ES-I3 (cell line): Measurements from ENCODE around the gene EIF2S1.
"Not testable (repeated sequence)": the region's sequence is repeated elsewhere in the genome, so short reads cannot be mapped to it uniquely, and the experiment has no call there.

ENCODE experiments used
- H3K36me3 ChIP-seq: 2 replicates; pipeline ENCODE4 v1.6.1; 2013; ENCODE audit warnings: mild to moderate bottlenecking, low read length, control low read depth, moderate library complexity; ENCODE audit not compliant: insufficient read depth
- H3K4me1 ChIP-seq: 2 replicates; pipeline ENCODE4 v1.6.1; 2013; ENCODE audit warnings: mild to moderate bottlenecking, control low read depth, low read length; ENCODE audit not compliant: insufficient read depth
- H3K9ac ChIP-seq: 2 replicates; pipeline ENCODE4 v1.6.1; 2013; ENCODE audit warnings: low read depth, mild to moderate bottlenecking, low read length, moderate library complexity
- H3K9me3 ChIP-seq: 2 replicates; pipeline ENCODE4 v1.6.1; 2013; ENCODE audit warnings: mild to moderate bottlenecking, low read length, moderate library complexity; ENCODE audit not compliant: control insufficient read depth, insufficient read depth

The EIF2S1 gene

DNA sequence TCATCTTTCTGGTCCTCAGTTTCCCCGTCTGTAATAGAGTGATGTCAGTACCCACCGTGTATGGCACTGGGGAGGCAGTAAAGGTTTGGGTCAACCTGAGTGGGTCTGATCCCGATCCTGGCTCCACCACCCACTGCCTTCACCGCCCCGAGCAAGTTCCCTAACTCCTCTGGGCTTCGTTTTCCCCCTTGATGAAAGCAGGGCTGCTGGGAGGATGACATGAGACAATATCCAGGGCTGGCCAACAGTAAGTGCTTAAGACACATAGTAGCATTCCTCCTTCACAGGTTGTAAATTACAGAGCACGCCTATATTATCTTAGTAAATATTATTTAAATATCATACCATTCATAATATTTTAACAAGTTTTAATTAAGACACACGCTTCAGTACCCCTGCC, 51.2 kb downstream of the EIF2S1 start:
- no peaks in the 10 kb centered on the region for H3K36me3 ChIP-seq
- H3K9ac ChIP-seq = no peak overlapping the region; the same call in 1 of the 2 replicates
- H3K4me1 ChIP-seq = peaks cover 15% of the 10 kb centered on the region; the same call in 1 of the 2 replicates
- H3K9me3 ChIP-seq = no peaks in the 10 kb centered on the region

DNA sequence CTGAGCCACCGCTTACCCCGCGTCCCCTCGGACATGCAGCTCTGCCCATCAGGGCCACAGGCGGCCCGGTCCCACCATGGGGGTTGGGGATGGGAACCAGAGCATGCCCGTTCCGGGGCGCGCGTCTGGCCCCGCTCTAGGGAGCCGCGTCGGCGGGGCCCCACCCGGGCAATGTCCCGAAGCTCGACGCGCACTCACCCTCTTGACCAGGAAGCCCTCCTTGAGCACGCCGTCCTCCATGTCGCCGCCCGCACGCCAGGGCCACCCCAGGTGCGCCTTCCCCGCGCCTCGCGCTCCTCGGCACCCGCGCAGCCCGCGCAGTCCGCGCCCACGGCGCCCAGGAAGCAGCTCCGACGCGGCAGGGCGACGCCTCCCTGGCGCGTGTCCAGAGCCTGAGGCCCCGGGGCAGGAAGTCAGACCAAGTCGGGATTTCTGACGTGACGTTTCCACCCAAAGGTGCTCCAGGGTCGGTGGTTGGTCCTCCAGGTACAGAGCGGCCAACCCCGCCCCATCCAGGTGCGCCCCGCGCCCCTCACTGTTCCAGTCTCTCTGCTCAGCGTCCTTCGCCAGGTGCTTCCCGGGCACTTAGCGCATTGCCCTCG, 51.8 kb downstream of the EIF2S1 start, which contains the start of gene PLEK2:
Gene PLEK2 (minus strand): TSS at position 346 of the 602 bp plus-strand sequence. CDS start 106 bp downstream, at position 240.
- H3K9me3 ChIP-seq = no peaks in the 10 kb centered on the region
- peak within 1 kb of the TSS; percentile 40; the same call in 1 of the 2 replicates for H3K9ac ChIP-seq
- no peaks in the 10 kb centered on the region for H3K36me3 ChIP-seq
- H3K4me1 ChIP-seq = peaks cover 15% of the 10 kb centered on the region; the same call in 1 of the 2 replicates

DNA sequence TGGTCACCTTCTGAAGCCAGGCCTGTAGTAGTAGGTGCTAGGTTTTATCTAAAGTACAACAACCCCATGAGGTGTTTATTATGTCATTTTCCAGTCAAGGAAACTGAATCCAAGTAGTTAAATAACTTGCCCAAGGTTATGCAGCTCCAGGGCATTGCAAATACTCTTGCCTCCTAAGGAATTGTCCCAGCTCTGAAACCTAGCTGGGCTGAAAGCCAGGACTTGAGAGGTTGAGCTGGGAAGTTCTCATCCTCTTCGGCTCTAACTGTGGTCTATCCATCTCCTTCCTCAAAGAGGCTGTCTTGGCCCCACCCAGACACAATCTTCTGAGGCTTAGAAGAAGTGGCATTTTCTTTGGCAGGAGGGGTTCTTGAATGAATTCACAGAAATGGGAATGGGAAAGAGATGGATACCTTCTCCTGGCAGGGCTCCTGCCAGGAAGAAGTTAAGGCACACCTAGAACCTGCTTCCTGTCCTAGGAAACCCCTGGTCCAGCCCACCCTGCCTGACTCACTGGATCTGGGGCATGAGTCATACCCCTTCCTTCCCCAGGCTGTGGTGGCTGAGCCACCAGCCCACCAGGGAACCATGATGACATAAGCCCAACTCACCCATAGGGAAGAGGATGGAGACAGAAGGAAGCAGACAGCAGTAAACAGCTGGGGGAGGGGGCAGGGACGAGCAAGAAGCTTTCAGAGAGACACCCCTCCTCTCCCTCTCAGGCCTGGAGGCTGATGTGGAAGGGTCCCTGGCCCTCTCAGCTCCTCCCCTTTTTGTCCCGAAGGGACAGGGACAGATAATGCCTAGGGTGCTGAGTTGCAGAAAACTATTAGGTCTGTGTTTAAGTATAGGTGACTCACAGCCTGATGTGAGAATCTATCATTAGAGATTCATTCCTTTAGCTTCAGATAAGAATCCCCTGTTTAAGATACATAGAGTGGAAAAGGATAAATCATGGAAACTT, 54.0 kb downstream of the EIF2S1 start:
- Histone ChIP-seq H3K9me3 (no peaks in the 10 kb centered on the region), H3K36me3 (no peaks in the 10 kb centered on the region), H3K9ac (no peak overlapping the region), H3K4me1 (peaks cover 25% of the 10 kb centered on the region; the same call in 1 of the 2 replicates)

DNA sequence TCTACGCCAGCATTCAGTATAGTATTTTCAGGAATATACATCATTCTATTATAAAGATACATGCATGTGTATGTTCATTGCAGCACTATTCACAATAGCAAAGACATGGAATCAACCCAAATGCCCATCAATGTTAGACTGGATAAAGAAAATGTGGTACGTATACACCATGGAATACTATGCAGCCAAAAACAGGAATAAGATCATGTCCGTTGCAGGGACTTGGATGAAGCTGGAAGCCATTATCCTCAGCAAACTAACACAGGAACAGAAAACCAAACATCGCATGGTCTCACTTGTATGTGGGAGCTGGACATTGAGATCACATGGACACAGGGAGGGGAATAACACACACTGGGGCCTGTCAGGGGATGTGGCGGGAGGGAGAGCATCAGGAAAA, 55.5 kb downstream of the EIF2S1 start:
- not testable (repeated sequence) for H3K36me3 ChIP-seq, H3K9ac ChIP-seq, H3K9me3 ChIP-seq
- H3K4me1 ChIP-seq = peaks cover 18% of the 10 kb centered on the region; the same call in 1 of the 2 replicates

DNA sequence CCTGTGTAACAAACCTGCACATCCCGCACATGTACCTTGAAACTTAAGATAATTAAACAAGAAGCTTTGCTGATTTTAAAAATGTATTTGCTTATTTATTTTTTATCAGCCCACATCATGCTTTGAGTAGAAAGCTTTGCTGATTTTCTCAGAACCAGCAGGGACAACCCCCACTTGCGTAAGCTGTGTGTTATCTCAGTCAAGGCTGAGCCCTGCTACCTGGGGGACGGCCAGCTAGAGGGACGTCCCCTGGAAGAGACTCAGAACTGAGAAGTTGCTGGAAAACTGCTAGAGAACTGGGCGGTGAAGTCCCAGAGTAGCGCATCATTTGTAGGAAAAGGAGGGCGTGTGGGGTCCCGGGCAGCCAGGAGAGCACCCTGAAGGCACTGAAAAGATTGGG, 56.0 kb downstream of the EIF2S1 start:
- Histone ChIP-seq H3K9me3 (no peaks in the 10 kb centered on the region), H3K9ac (no peak overlapping the region), H3K36me3 (no peaks in the 10 kb centered on the region), H3K4me1 (peaks cover 18% of the 10 kb centered on the region; the same call in 1 of the 2 replicates)

DNA sequence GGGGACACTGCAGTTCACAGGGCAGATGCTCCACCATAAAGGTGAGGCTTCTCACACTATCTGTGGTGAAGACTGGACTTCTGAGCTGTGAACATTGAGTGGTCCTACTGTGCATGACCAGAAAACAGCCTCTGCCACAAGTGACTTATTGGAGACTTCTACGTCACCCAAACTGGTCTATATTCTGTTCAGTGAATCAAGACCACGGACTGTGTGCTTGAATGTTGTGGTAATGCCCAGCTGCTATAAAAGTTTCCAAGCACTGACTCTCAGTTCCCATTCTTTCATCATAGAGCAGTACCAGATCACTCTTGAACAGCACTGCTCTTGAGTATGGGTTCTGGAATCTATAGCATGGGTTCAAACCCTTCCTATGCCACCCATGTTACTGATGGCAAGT, 56.7 kb downstream of the EIF2S1 start:
- no peaks in the 10 kb centered on the region for H3K9me3 ChIP-seq
- H3K4me1 ChIP-seq = peaks cover 14% of the 10 kb centered on the region; the same call in 1 of the 2 replicates
- no peak overlapping the region for H3K9ac ChIP-seq
- no peaks in the 10 kb centered on the region for H3K36me3 ChIP-seq

DNA sequence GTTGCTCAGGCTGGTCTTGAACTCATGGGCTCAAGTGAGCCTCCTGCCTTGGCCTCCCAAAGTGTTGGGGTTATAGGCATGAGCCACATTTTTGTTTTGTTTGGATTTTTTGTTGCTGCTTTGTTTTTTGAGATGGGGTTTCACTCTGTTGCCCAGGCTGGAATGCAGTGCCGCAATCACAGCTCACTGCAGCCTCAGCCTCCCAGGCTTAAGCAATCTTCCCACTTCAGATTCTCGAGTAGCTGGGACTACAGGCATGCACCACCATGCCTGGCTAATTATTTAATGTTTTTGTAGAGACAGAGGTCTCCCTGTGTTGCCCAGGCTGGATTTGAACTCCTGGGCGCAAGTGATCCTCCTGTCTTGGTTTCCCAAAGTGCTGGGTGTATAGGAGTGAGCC, 57.5 kb downstream of the EIF2S1 start:
- Histone ChIP-seq H3K4me1 (peaks cover 14% of the 10 kb centered on the region; the same call in 1 of the 2 replicates), H3K9ac (no peak overlapping the region), H3K36me3 (no peaks in the 10 kb centered on the region), H3K9me3 (no peaks in the 10 kb centered on the region)

DNA sequence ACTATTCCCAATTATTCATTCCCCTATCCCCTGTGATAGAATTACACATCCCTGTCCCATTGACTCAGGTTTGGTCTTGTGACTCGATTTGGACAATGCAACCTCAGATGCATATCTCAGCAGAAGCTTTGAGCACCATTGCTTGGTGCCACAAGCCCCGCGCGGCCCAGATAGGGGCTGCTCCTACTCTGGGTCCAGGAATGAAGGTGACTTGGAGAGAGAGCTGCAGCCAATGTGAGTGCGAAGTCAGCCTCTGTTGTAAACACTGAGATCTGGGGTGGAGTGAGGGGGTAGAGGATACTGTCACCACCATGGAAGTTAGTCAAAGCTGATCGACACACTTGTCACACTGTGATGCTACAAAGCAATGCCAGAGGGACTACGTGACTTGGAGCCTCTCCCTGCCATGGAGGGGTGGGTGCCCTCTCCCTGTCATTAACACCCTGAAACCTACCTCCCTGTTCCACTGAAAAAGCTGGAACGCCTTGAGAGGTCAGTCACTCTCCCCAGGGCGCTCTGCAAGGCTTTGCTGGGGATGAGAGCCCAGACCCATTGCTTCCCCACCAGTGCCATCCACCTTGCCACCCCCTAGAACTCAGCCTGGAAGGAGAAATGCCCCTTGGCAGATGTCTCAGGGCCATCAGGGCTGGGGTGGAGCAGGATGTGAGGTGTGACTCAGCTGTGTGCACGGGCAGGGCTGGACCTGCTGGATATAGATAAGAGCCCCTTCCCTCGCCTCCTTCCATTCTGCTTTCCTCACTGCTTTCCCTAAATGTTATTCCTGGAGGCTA, 58.5 kb downstream of the EIF2S1 start:
- no peaks in the 10 kb centered on the region for H3K36me3 ChIP-seq
- H3K9ac ChIP-seq = no peak overlapping the region
- peaks cover 14% of the 10 kb centered on the region; the same call in 1 of the 2 replicates for H3K4me1 ChIP-seq
- no peaks in the 10 kb centered on the region for H3K9me3 ChIP-seq

DNA sequence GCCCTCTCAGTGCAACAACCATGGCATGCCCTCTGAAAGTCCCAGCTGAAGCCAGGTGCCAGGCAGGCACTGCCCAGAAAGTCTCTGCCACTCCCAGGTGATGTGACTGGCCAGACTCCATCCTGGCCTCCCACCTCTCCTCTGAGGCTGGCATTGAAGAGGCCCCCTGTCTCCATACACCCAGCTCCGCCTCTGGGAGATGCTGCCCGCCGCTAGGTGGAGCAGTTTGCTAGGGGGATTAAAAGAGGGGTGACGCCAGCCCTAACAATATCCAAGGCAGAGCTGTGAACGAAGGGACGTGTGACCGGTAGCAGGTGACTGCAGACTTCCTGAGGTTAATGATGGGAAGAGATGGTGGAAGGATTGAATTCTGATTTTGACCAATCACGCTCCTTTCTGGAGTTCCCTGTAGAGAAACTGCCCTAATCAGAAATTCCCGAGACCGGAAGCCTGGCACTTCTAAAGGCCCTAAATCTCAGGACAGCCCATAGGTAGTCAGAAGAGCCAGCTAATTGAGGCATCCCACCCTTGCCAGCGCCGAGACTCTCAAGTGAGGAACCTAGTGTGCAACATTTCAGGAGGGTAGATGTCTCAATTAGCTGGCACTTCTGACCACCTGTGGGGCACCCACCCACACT, 60.1 kb downstream of the EIF2S1 start:
- no peak overlapping the region for H3K9ac ChIP-seq

DNA sequence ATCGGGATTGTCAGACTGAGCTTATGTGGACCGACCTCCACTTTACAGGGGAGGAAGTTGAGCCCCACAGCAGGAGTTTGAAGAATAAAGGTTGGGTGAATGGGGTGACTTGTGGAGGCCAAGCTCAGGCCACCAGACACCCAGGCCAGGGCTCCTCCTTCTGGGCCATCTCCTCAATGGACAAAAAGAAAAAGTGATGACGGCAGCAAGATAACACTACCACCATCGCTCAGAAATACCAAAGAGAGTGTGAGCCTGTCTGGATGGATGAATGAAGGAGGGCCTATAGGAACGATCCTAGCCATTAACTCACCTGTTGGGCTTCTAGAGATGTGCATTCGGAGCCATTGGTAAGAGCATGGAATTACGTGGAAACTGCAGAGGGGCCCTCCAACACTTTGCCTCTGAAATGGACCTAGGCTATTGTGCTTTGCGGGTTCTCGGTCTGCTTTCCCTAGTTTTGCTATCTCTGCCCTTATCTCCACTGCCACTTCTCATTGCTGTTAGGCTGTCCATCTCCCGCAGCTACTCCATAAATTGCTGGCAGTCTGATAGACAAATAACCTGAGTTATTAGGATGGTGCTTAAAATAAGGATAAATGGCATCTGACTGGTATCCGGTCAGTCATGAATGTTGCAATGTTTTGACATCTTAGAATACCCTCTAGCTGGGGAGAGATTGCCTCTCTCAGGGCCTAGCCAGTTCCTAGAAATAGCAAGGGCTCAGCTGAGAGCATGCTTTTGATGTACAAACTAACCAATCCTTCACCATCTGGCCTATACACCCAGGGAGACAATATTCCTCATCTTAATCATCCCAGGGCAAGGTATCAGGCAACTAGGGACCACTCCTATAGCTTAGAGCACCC, 61.5 kb downstream of the EIF2S1 start:
- Histone ChIP-seq H3K4me1 (peaks cover 12% of the 10 kb centered on the region; the same call in 1 of the 2 replicates), H3K36me3 (no peaks in the 10 kb centered on the region), H3K9me3 (no peaks in the 10 kb centered on the region), H3K9ac (no peak overlapping the region)

More for the DNA sequence above, 60.1 kb downstream of the EIF2S1 start:
- Histone ChIP-seq H3K9me3 (no peaks in the 10 kb centered on the region), H3K4me1 (peaks cover 12% of the 10 kb centered on the region; the same call in 1 of the 2 replicates), H3K36me3 (no peaks in the 10 kb centered on the region)

DNA sequence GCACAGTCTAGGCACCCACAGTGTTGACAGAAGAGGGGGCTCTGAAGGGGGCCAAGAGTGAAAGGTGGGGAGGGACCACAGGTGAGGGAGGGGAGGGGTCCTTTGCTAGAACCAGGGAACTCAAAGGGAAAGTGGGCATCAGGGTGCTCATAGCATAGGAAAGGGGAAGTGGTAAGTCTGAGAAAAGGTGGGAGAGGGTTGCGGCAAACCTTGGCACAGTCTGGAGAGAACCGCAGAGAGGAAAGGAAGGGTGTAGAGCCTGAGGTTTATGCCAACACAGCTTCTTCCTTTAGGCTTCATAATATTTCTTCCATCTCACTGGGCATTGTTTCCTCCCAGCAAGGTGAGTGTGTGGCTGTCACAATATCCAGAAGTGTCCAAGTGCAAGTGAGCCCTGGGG, 63.3 kb downstream of the EIF2S1 start:
- H3K4me1 ChIP-seq = peaks cover 8% of the 10 kb centered on the region; the same call in 1 of the 2 replicates
- no peaks in the 10 kb centered on the region for H3K36me3 ChIP-seq
- no peaks in the 10 kb centered on the region for H3K9me3 ChIP-seq
- H3K9ac ChIP-seq = no peak overlapping the region

DNA sequence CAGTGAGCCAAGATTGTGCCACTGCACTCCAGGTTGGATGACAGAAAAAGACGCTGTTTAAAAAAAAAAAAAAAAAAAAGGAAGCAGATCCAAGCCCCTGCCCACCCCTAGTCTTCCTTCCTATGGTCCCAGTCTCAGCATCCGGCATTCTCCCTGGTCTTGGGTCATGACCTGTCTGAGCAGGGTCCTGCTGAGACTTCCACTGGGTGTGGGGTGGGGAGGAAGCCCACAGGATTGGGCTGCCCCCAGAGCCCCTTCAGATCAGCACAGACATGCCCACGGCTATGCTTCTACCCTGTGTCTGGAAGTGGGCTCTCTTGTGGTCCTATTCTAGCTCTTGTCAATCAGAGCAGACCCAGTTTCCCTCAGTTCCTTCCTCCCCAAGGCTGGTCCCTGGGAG, 64.4 kb downstream of the EIF2S1 start:
- H3K9me3 ChIP-seq = no peaks in the 10 kb centered on the region
- H3K9ac ChIP-seq = no peak overlapping the region
- no peaks in the 10 kb centered on the region for H3K36me3 ChIP-seq
- H3K4me1 ChIP-seq = no peaks in the 10 kb centered on the region; the same call in 1 of the 2 replicates

DNA sequence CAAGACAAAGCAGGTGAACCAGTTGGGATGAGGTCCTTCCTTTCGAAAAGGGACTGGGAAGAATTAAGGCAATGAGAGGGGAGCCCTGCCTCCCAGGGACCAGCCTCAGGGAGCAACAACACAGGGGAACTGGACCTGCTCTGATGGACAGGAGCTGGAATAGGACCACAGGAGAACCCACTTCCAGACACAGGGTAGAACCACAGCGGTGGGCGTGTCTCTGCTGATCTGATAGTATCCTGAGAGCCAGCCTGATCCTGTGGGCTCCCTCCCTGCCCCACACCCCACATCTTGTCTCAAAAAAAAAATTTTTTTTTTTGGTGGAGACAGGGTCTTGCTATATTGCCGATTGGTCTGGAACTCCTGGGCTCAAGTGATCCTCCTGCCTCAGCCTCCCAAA, 65.5 kb downstream of the EIF2S1 start:
- no peaks in the 10 kb centered on the region for H3K9me3 ChIP-seq
- H3K4me1 ChIP-seq = no peaks in the 10 kb centered on the region; the same call in 1 of the 2 replicates
- H3K36me3 ChIP-seq = no peaks in the 10 kb centered on the region
- no peak overlapping the region for H3K9ac ChIP-seq
